Activated T-helper 17 cell treated with anti-CD3 and anti-CD28 coated beads, Interleukin-2, amount 50 U/mL, for 72 hours (primary cell): ENCODE results near the gene FAR2. TPM values are rescaled to one million over a fixed set of nuclear protein-coding genes. Genes with fewer than 3 reads are reported as not detected.
"Not testable (repeated sequence)": the region's sequence is repeated elsewhere in the genome, so short reads cannot be mapped to it uniquely, and the experiment has no call there.

ENCODE experiments used
- ATAC-seq: fragments of 150-1000 bp; cut with Tn5 transposase; replicated peaks from 2 replicates; pipeline ENCODE4 v1.10.0; 2021; ENCODE audit warnings: mild to moderate bottlenecking, moderate library complexity
- H3K27ac Mint-ChIP-seq: one replicate; pipeline ENCODE4 v1.8.0; 2022; ENCODE audit warnings: mixed read lengths
- H3K27me3 Mint-ChIP-seq: one replicate; pipeline ENCODE4 v1.8.0; 2022; ENCODE audit warnings: mixed read lengths
- H3K36me3 Mint-ChIP-seq: one replicate; pipeline ENCODE4 v1.8.0; 2022; ENCODE audit warnings: low read depth, mild to moderate bottlenecking, mixed read lengths
- H3K4me1 Mint-ChIP-seq: one replicate; pipeline ENCODE4 v1.8.0; 2022; ENCODE audit warnings: mixed read lengths
- H3K4me3 Mint-ChIP-seq: one replicate; pipeline ENCODE4 v1.8.0; 2022; ENCODE audit warnings: mild to moderate bottlenecking, mixed read lengths
- H3K9me3 Mint-ChIP-seq: one replicate; pipeline ENCODE4 v1.8.0; 2022; ENCODE audit warnings: mixed read lengths
- total RNA-seq, 2 donors: library from RNA; stranded (reverse); gene quantifications; one replicate each; pipeline ENCODE4 v1.2.3, GENCODE V29; 2022

Gene FAR2
- total RNA-seq, 2 donors from 2014 or later = 6.2 to 18.5 TPM

DNA sequence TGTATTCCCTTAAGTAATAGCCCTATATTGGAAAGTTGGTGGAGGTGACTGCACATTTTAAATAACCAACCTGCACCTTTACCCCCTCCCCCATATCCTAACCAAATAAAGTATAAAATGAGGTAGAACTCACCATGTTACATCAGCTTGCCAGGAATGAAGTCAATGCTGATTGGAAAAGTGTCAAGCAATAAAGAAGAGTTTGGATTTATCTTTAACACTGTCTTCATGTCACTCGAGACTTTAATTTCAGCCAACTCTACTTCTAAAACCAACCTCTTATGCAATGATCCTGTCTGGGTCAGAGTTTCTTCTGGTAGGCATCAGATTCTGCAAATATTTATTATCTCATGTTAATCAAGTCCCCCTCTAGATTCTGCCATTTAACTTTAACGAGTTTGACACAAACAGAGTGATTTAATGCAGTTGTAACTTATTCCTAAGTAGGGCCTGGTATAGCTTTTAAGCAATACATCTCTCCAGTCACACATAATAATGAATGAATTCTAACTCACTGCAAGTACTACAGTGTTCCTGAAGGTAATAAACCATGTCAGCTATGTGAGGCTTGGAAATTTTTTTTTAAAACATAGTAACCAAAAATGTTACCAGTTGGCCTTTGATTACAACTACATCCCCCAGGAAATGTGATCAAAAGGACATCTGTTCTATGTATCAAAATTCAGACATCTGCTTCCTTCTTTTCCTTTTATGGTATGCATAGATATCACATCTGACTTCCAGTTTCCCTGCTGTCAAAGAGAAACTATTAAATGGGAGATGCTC is 133.1 kb downstream of the FAR2 start:
- no peak for ATAC-seq
- H3K4me1 Mint-ChIP-seq = no peaks in the 10 kb centered on the region

GRCh38 chr12:29283969-29284700 is 135.1 kb downstream of the FAR2 start:
- Mint-ChIP-seq H3K4me1 (no peaks in the 10 kb centered on the region), H3K9me3 (no peaks in the 10 kb centered on the region), H3K36me3 (no peaks in the 10 kb centered on the region), H3K27me3 (no peaks in the 10 kb centered on the region), H3K27ac (no peak overlapping the region), H3K4me3 (no peak overlapping the region)
- no peak for ATAC-seq

More for the DNA sequence above, 133.1 kb downstream of the FAR2 start:
- Mint-ChIP-seq H3K9me3 (no peaks in the 10 kb centered on the region), H3K4me3 (no peak overlapping the region), H3K36me3 (no peaks in the 10 kb centered on the region), H3K27me3 (no peaks in the 10 kb centered on the region), H3K27ac (no peak overlapping the region)

GRCh38 chr12:29286081-29286790 is 137.2 kb downstream of the FAR2 start:
- H3K4me1 Mint-ChIP-seq = no peaks in the 10 kb centered on the region
- H3K27me3 Mint-ChIP-seq = no peaks in the 10 kb centered on the region
- no peak for ATAC-seq
- no peaks in the 10 kb centered on the region for H3K36me3 Mint-ChIP-seq
- peaks cover 3% of the 10 kb centered on the region for H3K9me3 Mint-ChIP-seq
- no peak overlapping the region for H3K27ac Mint-ChIP-seq
- H3K4me3 Mint-ChIP-seq = no peak overlapping the region

GRCh38 chr12:29287622-29288021 is 138.5 kb downstream of the FAR2 start:
- no peak overlapping the region for H3K27ac Mint-ChIP-seq
- H3K9me3 Mint-ChIP-seq = peaks cover 3% of the 10 kb centered on the region
- H3K27me3 Mint-ChIP-seq = no peaks in the 10 kb centered on the region
- no peaks in the 10 kb centered on the region for H3K4me1 Mint-ChIP-seq
- H3K36me3 Mint-ChIP-seq = no peaks in the 10 kb centered on the region
- H3K4me3 Mint-ChIP-seq = no peak overlapping the region
- no peak for ATAC-seq

DNA sequence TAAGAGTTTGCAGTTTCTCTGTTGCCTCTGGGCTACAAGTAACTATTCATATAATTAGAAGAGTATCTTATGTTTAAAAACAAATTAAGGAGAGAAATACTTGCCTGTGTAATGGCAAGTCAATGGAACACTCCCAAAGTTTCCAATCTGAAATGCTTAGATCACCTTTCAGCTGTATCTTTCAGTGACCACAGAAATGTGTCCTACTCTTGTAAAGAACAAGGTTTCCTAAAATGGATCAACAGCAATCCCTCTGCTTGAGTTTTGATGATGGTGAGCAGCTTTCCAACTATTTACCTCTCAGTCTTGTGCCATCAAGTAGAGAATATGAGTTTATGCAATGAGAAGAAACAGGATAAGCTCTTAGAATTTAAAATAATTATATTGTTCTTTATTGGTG is 139.0 kb downstream of the FAR2 start:
- H3K4me3 Mint-ChIP-seq = no peak overlapping the region
- no peak for ATAC-seq
- H3K27ac Mint-ChIP-seq = no peak overlapping the region
- H3K9me3 Mint-ChIP-seq = peaks cover 3% of the 10 kb centered on the region
- no peaks in the 10 kb centered on the region for H3K4me1 Mint-ChIP-seq
- no peaks in the 10 kb centered on the region for H3K36me3 Mint-ChIP-seq
- H3K27me3 Mint-ChIP-seq = no peaks in the 10 kb centered on the region

GRCh38 chr12:29290475-29290874 is 141.4 kb downstream of the FAR2 start:
- not testable (repeated sequence) for H3K9me3 Mint-ChIP-seq, H3K4me3 Mint-ChIP-seq, ATAC-seq, H3K4me1 Mint-ChIP-seq, H3K36me3 Mint-ChIP-seq, H3K27ac Mint-ChIP-seq, H3K27me3 Mint-ChIP-seq

DNA sequence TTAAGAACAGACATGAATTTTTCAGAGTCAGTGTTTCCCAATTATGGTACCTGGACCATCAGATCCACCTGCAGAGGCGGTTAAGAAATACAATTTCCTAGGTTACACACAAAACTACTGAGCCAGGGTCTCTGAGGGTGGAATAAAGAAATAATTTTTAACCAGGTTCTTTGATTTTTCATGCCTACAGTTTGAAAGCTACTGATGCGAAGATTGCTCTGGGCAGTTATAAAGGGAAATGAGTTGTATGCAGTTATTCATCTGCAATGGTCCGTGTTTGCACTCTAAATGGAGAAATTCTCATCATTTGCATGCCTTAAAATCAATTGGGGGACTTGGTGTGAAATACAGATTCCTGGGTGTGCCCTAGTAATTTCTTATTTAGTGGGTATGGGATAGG is 142.1 kb downstream of the FAR2 start:
- Mint-ChIP-seq H3K4me1 (no peaks in the 10 kb centered on the region), H3K36me3 (no peaks in the 10 kb centered on the region), H3K9me3 (peaks cover 3% of the 10 kb centered on the region), H3K4me3 (no peak overlapping the region), H3K27me3 (no peaks in the 10 kb centered on the region), H3K27ac (no peak overlapping the region)
- ATAC-seq = no peak

GRCh38 chr12:29299633-29300032 is 150.6 kb downstream of the FAR2 start:
- H3K9me3 Mint-ChIP-seq = no peaks in the 10 kb centered on the region
- no peak overlapping the region for H3K27ac Mint-ChIP-seq
- H3K27me3 Mint-ChIP-seq = no peaks in the 10 kb centered on the region
- no peak for ATAC-seq
- no peak overlapping the region for H3K4me3 Mint-ChIP-seq
- H3K4me1 Mint-ChIP-seq = no peaks in the 10 kb centered on the region
- H3K36me3 Mint-ChIP-seq = no peaks in the 10 kb centered on the region

GRCh38 chr12:29301114-29301513 is 152.0 kb downstream of the FAR2 start:
- H3K27me3 Mint-ChIP-seq = no peaks in the 10 kb centered on the region
- H3K36me3 Mint-ChIP-seq = no peaks in the 10 kb centered on the region
- no peak overlapping the region for H3K4me3 Mint-ChIP-seq
- ATAC-seq = no peak
- no peaks in the 10 kb centered on the region for H3K4me1 Mint-ChIP-seq
- no peak overlapping the region for H3K27ac Mint-ChIP-seq
- H3K9me3 Mint-ChIP-seq = no peaks in the 10 kb centered on the region

DNA sequence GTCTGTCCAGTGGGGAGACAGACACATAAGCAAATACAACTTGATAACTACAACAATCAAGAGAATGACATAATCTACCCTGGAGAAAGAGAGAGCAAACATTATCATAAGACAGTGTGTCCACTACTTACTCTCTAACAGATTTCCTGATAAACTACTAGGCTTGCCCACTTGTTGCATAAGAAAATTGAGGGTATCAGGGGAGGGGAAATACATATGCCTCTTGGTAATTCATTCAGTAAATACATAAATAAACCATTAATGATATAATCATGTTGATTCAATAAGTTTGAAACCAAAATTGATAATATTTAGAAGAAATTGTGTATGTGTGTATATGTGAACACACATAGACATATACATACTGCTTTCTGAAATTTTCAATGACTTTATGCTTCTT is 155.3 kb downstream of the FAR2 start:
- Mint-ChIP-seq H3K27ac (no peak overlapping the region), H3K36me3 (no peaks in the 10 kb centered on the region), H3K9me3 (no peaks in the 10 kb centered on the region), H3K4me1 (no peaks in the 10 kb centered on the region), H3K4me3 (no peak overlapping the region), H3K27me3 (no peaks in the 10 kb centered on the region)
- ATAC-seq = no peak

- no peak for ATAC-seq
- Mint-ChIP-seq H3K4me3 (no peak overlapping the region), H3K9me3 (no peaks in the 10 kb centered on the region), H3K4me1 (no peaks in the 10 kb centered on the region), H3K27ac (no peak overlapping the region), H3K36me3 (no peaks in the 10 kb centered on the region), H3K27me3 (no peaks in the 10 kb centered on the region)
Measured at GRCh38 chr12:29306266-29306665, 157.2 kb downstream of the FAR2 start.

DNA sequence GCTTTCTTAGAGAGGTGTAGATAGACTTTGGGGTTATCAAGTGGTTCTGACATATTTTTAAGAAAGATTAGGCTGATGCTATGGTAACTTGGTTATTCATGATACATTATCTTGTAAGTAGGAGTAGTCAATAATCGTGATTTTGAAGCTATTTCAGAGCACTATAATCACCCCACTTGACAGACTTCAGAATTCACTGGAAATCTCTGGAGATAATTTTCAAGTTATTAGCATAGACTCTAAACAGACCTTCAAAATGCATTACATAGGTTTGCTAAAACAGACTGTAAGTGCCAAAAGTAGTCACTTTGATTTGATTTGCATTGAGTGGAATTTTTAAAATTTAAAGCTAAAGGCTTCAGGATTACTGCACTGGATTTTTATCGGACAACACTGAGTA is 157.6 kb downstream of the FAR2 start:
- no peaks in the 10 kb centered on the region for H3K4me1 Mint-ChIP-seq
- ATAC-seq = no peak
- H3K4me3 Mint-ChIP-seq = no peak overlapping the region
- no peaks in the 10 kb centered on the region for H3K27me3 Mint-ChIP-seq
- no peaks in the 10 kb centered on the region for H3K36me3 Mint-ChIP-seq
- H3K27ac Mint-ChIP-seq = no peak overlapping the region
- H3K9me3 Mint-ChIP-seq = no peaks in the 10 kb centered on the region

- ATAC-seq = no peak
- Mint-ChIP-seq H3K9me3 (no peaks in the 10 kb centered on the region), H3K27ac (no peak overlapping the region), H3K4me1 (no peaks in the 10 kb centered on the region), H3K27me3 (no peaks in the 10 kb centered on the region), H3K36me3 (no peaks in the 10 kb centered on the region), H3K4me3 (no peak overlapping the region)
Measured at GRCh38 chr12:29309320-29309902, 160.3 kb downstream of the FAR2 start.

GRCh38 chr12:29310899-29311298 is 161.8 kb downstream of the FAR2 start:
- no peak overlapping the region for H3K4me3 Mint-ChIP-seq
- no peaks in the 10 kb centered on the region for H3K4me1 Mint-ChIP-seq
- ATAC-seq = no peak

More at GRCh38 chr12:29310899-29311298, 161.8 kb downstream of the FAR2 start:
- no peaks in the 10 kb centered on the region for H3K36me3 Mint-ChIP-seq
- H3K27ac Mint-ChIP-seq = no peak overlapping the region
- H3K9me3 Mint-ChIP-seq = no peaks in the 10 kb centered on the region
- H3K27me3 Mint-ChIP-seq = no peaks in the 10 kb centered on the region
